Progenitor cell of endocrine pancreas (in vitro differentiated cells): Measurements from ENCODE around the gene OSBPL3. TPM values are rescaled to one million over a fixed set of nuclear protein-coding genes. Genes with fewer than 3 reads are reported as not detected.

Experiments
- DNase-seq: peaks from one replicate; pipeline ENCODE4 v3.0.0; 2021; ENCODE audit warnings: low spot score; ENCODE audit not compliant: unreplicated experiment
- H3K27ac Mint-ChIP-seq: 2 replicates; pipeline ENCODE4 v1.8.0; 2021; ENCODE audit warnings: mild to moderate bottlenecking, moderate library complexity, mixed read lengths
- H3K27me3 Mint-ChIP-seq: 2 replicates; pipeline ENCODE4 v1.8.0; 2021; ENCODE audit warnings: mixed read lengths
- H3K36me3 Mint-ChIP-seq: 2 replicates; pipeline ENCODE4 v1.8.0; 2022; ENCODE audit warnings: mixed read lengths; ENCODE audit not compliant: insufficient read depth
- H3K4me1 Mint-ChIP-seq: 2 replicates; pipeline ENCODE4 v1.8.0; 2021; ENCODE audit warnings: low read depth, mixed read lengths
- H3K4me3 Mint-ChIP-seq: 2 replicates; pipeline ENCODE4 v1.8.0; 2021; ENCODE audit warnings: low read depth, mild to moderate bottlenecking, moderate library complexity, mixed read lengths
- H3K9me3 Mint-ChIP-seq: 2 replicates; pipeline ENCODE4 v1.8.0; 2021; ENCODE audit warnings: low read depth, mixed read lengths
- CTCF ChIP-seq: fragments of 200-600 bp; sonication (generic); IDR thresholded peaks from one replicate; pipeline ENCODE4 v1.5.0; 2021; ENCODE audit warnings: antibody characterized with exemption, mild to moderate bottlenecking; ENCODE audit not compliant: unreplicated experiment
- total RNA-seq: library from RNA; stranded (reverse); gene quantifications from 2 replicates; pipeline ENCODE4 v1.2.1, GENCODE V29; 2021

Gene OSBPL3
- total RNA-seq, 1 donor from 2014 or later = 11.6 TPM

GRCh38 chr7:24874791-24875190, 105.2 kb downstream of the OSBPL3 start:
- H3K4me1 Mint-ChIP-seq = no peaks in the 10 kb centered on the region
- no peak overlapping the region for H3K4me3 Mint-ChIP-seq
- no peaks in the 10 kb centered on the region for H3K9me3 Mint-ChIP-seq
- DNase-seq = no peak
- no peaks in the 10 kb centered on the region for H3K27me3 Mint-ChIP-seq
- TF ChIP-seq CTCF = no peak
- H3K27ac Mint-ChIP-seq = no peak overlapping the region
- no peaks in the 10 kb centered on the region for H3K36me3 Mint-ChIP-seq

GRCh38 chr7:24873944-24874343, 106.0 kb downstream of the OSBPL3 start:
- no peaks in the 10 kb centered on the region for H3K27me3 Mint-ChIP-seq
- DNase-seq = no peak
- no peak overlapping the region for H3K27ac Mint-ChIP-seq
- H3K9me3 Mint-ChIP-seq = no peaks in the 10 kb centered on the region
- no peaks in the 10 kb centered on the region for H3K36me3 Mint-ChIP-seq
- no peak for TF ChIP-seq CTCF
- no peaks in the 10 kb centered on the region for H3K4me1 Mint-ChIP-seq
- no peak overlapping the region for H3K4me3 Mint-ChIP-seq

GRCh38 chr7:24871770-24872169, 108.2 kb downstream of the OSBPL3 start:
- Mint-ChIP-seq H3K27ac (no peak overlapping the region), H3K36me3 (no peaks in the 10 kb centered on the region), H3K4me1 (no peaks in the 10 kb centered on the region), H3K4me3 (no peak overlapping the region), H3K27me3 (no peaks in the 10 kb centered on the region), H3K9me3 (no peaks in the 10 kb centered on the region)
- TF ChIP-seq CTCF = no peak
- DNase-seq = no peak

- Mint-ChIP-seq H3K9me3 (no peaks in the 10 kb centered on the region), H3K4me3 (no peak overlapping the region), H3K4me1 (no peaks in the 10 kb centered on the region), H3K27me3 (no peaks in the 10 kb centered on the region), H3K27ac (no peak overlapping the region), H3K36me3 (no peaks in the 10 kb centered on the region)
- DNase-seq = no peak
- no peak for TF ChIP-seq CTCF
Measured at GRCh38 chr7:24870766-24871165, 109.2 kb downstream of the OSBPL3 start.

GRCh38 chr7:24869572-24869971, 110.4 kb downstream of the OSBPL3 start:
- Mint-ChIP-seq H3K4me1 (no peaks in the 10 kb centered on the region), H3K4me3 (no peak overlapping the region), H3K36me3 (no peaks in the 10 kb centered on the region), H3K27ac (no peak overlapping the region), H3K27me3 (no peaks in the 10 kb centered on the region), H3K9me3 (no peaks in the 10 kb centered on the region)
- TF ChIP-seq CTCF = no peak
- DNase-seq = no peak
